B cell (primary cell): ENCODE measurements around the gene DPP10. TPM values are rescaled to one million over a fixed set of nuclear protein-coding genes. Genes with fewer than 3 reads are reported as not detected.

Experiments
- ATAC-seq: fragments of 200-7000 bp; cut with Tn5 transposase; one replicate; pipeline ENCODE4 v1.10.0; 2021; ENCODE audit warnings: low read depth, mild to moderate bottlenecking, moderate number of reproducible peaks, moderate library complexity
- CTCF ChIA-PET: fragments of 350-600 bp; sonication (Branson Sonifier 250); formaldehyde crosslinking; loops from one replicate; lab custom pipeline; 2021; ENCODE audit warnings: antibody characterized with exemption, inconsistent platforms; lab: Charles Lee
- POLR2A ChIA-PET: fragments of 350-600 bp; sonication (Branson Sonifier 250); formaldehyde crosslinking; loops from one replicate; lab custom pipeline; 2021; ENCODE audit warnings: antibody characterized with exemption; lab: Charles Lee
- DNase-seq: peaks from one replicate; pipeline ENCODE4 v3.0.0; 2013
- H2AFZ ChIP-seq: 2 replicates; pipeline ENCODE4 v1.6.1; 2012; ENCODE audit warnings: mild to moderate bottlenecking, low read depth, low read length; ENCODE audit not compliant: insufficient read depth, poor library complexity, severe bottlenecking
- H3K27ac ChIP-seq, 2 donors: 1 replicate in 1 of 2; 2 replicates in 1 of 2; pipeline ENCODE4 v1.5.1; 2012 to 2013; ENCODE audit warnings: low read length in 2 of 2, mild to moderate bottlenecking in 2 of 2, moderate library complexity in 1 of 2
- H3K27me3 ChIP-seq, 4 experiments: fragments of 200-600 bp in 1 of 4; sonication (generic) in 1 of 4; replicated peaks in 1 of 4; 1 replicate in 2 of 4; 2 replicates in 2 of 4; pipeline versions ENCODE4 v1.6.1 to v1.7.0; 2013 to 2016; ENCODE audit warnings: low read length in 3 of 4, mild to moderate bottlenecking in 2 of 4, mixed read lengths in 1 of 4, moderate library complexity in 1 of 4; ENCODE audit not compliant: insufficient read depth in 4 of 4, control insufficient read depth in 3 of 4; ENCODE audit errors: control extremely low read depth in 1 of 4
- H3K36me3 ChIP-seq, 2 experiments: replicated peaks in 1 of 2; 1 replicate in 1 of 2; 2 replicates in 1 of 2; pipeline versions ENCODE4 v1.6.1 to v1.7.1; 2013; ENCODE audit warnings: low read length in 1 of 2; ENCODE audit not compliant: insufficient read depth in 2 of 2, control insufficient read depth in 1 of 2; ENCODE audit errors: control extremely low read depth in 1 of 2, extremely low read depth in 1 of 2
- H3K4me1 ChIP-seq, 2 donors: fragments of 200-600 bp in 1 of 2; sonication (generic) in 1 of 2; 1 replicate in 1 of 2; 2 replicates in 1 of 2; pipeline versions ENCODE4 v1.5.1 to v1.6.1; 2013 to 2017; ENCODE audit warnings: low read length in 2 of 2; ENCODE audit not compliant: control insufficient read depth in 2 of 2, insufficient read depth in 2 of 2
- H3K4me2 ChIP-seq: replicated peaks from 2 replicates; pipeline ENCODE3; 2012; ENCODE audit warnings: mild to moderate bottlenecking, low read depth, low read length; ENCODE audit not compliant: poor library complexity, severe bottlenecking
- H3K4me3 ChIP-seq, 5 experiments: fragments of 200-600 bp in 1 of 5; sonication (generic) in 1 of 5; 1 replicate in 3 of 5; 2 replicates in 2 of 5; pipeline versions ENCODE4 v1.5.1 to v1.7.0; 2011 to 2016; ENCODE audit warnings: low read length in 4 of 5, mild to moderate bottlenecking in 4 of 5, low read depth in 2 of 5, control low read depth in 1 of 5, moderate library complexity in 1 of 5; ENCODE audit not compliant: insufficient read depth in 1 of 5; ENCODE audit errors: control extremely low read depth in 1 of 5, extremely low read depth in 1 of 5
- H3K79me2 ChIP-seq: fragments of 200-600 bp; sonication (generic); one replicate; pipeline ENCODE4 v1.6.0; 2016; ENCODE audit warnings: low read length; ENCODE audit not compliant: control insufficient read depth, insufficient read depth
- H3K9ac ChIP-seq: fragments of 200-600 bp; sonication (generic); 2 replicates; pipeline ENCODE4 v1.6.1; 2017; ENCODE audit warnings: mild to moderate bottlenecking, low read length, moderate library complexity
- H3K9me3 ChIP-seq, 3 donors: one replicate each; pipeline versions ENCODE4 v1.6.1 to v1.7.1; 2013; ENCODE audit warnings: low read length in 2 of 3; ENCODE audit not compliant: control insufficient read depth in 2 of 3, insufficient read depth in 1 of 3; ENCODE audit errors: control extremely low read depth in 1 of 3
- H4K20me1 ChIP-seq: 2 replicates; pipeline ENCODE4 v1.6.0; 2012; ENCODE audit warnings: mild to moderate bottlenecking, low read length; ENCODE audit not compliant: insufficient read depth, control insufficient read depth, poor library complexity, severe bottlenecking
- H3K27ac Mint-ChIP-seq: one replicate; pipeline ENCODE4 v1.8.0; 2021; ENCODE audit warnings: mixed read lengths
- H3K27me3 Mint-ChIP-seq: one replicate; pipeline ENCODE4 v1.8.0; 2021; ENCODE audit warnings: mixed read lengths
- H3K4me1 Mint-ChIP-seq: one replicate; pipeline ENCODE4 v1.8.0; 2021; ENCODE audit warnings: mixed read lengths
- H3K4me3 Mint-ChIP-seq: one replicate; pipeline ENCODE4 v1.8.0; 2021; ENCODE audit warnings: mixed read lengths
- H3K9me3 Mint-ChIP-seq: one replicate; pipeline ENCODE4 v1.8.0; 2022; ENCODE audit warnings: mixed read lengths; ENCODE audit not compliant: insufficient read depth
- EZH2 ChIP-seq: IDR thresholded peaks from 2 replicates; pipeline ENCODE4 v1.6.1; 2012; ENCODE audit warnings: borderline replicate concordance, low read depth, mild to moderate bottlenecking, moderate library complexity, low read length; ENCODE audit not compliant: insufficient read depth, poor library complexity, severe bottlenecking
- WGBS: methylation state at CpG from one replicate; pipeline ENCODE4 v1.1.5; 2013; ENCODE audit warnings: missing lambda C conversion rate; ENCODE audit not compliant: insufficient coverage; 5-methylcytosine and 5-hydroxymethylcytosine counted together
- intact Hi-C: fragments of 100-400 bp; cut with micrococcal nuclease; formaldehyde crosslinking; loops from one replicate; pipeline ENCODE4 v1.10.0; 2022
- polyA plus RNA-seq: library from polyadenylated mRNA; depleted of rRNA; stranded (reverse); fragments of >200 nt; gene quantifications from 2 replicates; pipeline ENCODE4 v1.2.3, GENCODE V29; 2012
- total RNA-seq, 2 donors: library from RNA; stranded (reverse); fragments of 120-200 nt in 1 of 2; gene quantifications; 1 replicate in 1 of 2; 2 replicates in 1 of 2; pipeline versions ENCODE4 v1.2.3 to v1.2.4, GENCODE V29; 2013 to 2022
- TF ChIP-seq, protein P1 (sequence below): fragments of 200-600 bp; IDR thresholded peaks from one replicate; pipeline ENCODE4 v1.8.0; 2022; ENCODE audit warnings: antibody characterized with exemption, mild to moderate bottlenecking

DPP10 gene
- total and polyA plus RNA-seq, 2 donors (not counting 1 experiment from before 2014, with no cell fraction given), result not detected

DNA sequence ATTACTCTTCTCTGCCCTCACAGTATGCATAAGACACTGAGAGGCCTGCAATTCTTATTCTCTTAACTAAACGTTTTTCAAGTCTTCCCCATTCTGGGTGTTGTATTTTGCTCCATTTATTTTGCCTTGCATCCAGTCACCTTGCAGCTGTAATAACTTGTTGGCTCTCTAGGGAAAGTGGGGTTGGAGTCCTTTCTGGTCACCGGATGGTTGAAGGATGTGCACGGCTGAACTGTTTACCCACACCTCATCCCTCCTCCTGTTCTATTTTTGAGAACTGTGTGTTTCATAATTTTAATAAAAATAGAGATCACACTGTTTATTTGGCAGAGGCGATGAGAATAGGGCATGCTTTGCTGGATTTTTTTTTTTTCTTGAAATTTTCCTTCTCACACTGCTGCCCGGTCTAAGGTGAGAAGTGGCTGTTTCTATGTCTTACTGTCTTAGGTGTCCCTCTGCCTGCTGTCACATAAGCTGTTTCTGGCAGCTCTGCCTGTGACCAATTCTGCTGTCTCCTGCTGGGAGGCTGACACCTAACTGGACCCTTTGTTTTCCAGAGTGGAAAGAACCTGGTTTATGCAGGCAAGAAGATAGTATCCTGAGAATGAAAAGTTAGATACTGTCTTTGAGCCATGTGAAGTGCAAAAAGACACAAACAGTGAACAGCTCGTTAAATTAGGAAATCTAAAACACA lies 342.6 kb downstream of the DPP10 start:
- Histone ChIP-seq H3K79me2 (no peaks in the 10 kb centered on the region), H3K4me3 (no peak overlapping the region), H2AFZ (no peak overlapping the region), H3K9ac (no peak overlapping the region), H3K4me2 (no peak overlapping the region), H3K36me3 (no peaks in the 10 kb centered on the region), H3K27me3 (no peaks in the 10 kb centered on the region), H3K27ac (no peak overlapping the region), H3K9me3 (peaks cover 0 to 3% (median 0%) of the 10 kb centered on the region in 3 donors), H3K4me1 (no peaks in the 10 kb centered on the region), H4K20me1 (no peaks in the 10 kb centered on the region)
- intact Hi-C loops, result no loop called here
- ChIA-PET POLR2A (no interaction called here), CTCF (no interaction called here)
- TF ChIP-seq, protein P1, sequence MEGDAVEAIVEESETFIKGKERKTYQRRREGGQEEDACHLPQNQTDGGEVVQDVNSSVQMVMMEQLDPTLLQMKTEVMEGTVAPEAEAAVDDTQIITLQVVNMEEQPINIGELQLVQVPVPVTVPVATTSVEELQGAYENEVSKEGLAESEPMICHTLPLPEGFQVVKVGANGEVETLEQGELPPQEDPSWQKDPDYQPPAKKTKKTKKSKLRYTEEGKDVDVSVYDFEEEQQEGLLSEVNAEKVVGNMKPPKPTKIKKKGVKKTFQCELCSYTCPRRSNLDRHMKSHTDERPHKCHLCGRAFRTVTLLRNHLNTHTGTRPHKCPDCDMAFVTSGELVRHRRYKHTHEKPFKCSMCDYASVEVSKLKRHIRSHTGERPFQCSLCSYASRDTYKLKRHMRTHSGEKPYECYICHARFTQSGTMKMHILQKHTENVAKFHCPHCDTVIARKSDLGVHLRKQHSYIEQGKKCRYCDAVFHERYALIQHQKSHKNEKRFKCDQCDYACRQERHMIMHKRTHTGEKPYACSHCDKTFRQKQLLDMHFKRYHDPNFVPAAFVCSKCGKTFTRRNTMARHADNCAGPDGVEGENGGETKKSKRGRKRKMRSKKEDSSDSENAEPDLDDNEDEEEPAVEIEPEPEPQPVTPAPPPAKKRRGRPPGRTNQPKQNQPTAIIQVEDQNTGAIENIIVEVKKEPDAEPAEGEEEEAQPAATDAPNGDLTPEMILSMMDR, result no peak
- no peak for TF ChIP-seq EZH2
- Mint-ChIP-seq H3K9me3 (no peaks in the 10 kb centered on the region), H3K27me3 (no peaks in the 10 kb centered on the region), H3K4me3 (no peak overlapping the region), H3K4me1 (no peaks in the 10 kb centered on the region), H3K27ac (no peak overlapping the region)
- no peak for DNase-seq
- WGBS, result 80% methylated on average over 1 of the region's 6 CpGs
- ATAC-seq, result no peak

DNA sequence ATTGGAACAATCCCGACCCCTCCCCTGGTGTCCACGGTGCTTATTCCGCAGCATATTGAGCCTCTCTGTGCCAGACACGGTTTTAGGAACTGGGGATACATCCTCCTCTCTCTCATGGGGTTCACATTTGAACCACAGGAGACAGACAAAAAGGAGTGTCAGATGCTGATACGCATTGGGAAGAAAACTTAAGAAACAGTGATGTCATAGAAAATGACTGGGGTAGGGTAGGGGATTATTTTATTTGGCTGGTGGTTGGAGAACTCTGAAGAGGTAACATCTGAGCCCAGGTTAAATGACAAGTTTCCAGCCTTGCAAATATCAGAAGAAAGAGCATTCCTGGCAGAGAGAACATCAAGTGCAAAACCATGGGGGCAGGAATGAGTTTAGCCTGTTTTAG lies 344.5 kb downstream of the DPP10 start:
- Histone ChIP-seq H3K9me3 (peaks cover 0 to 3% (median 0%) of the 10 kb centered on the region in 3 donors), H3K27me3 (no peaks in the 10 kb centered on the region), H3K4me1 (no peaks in the 10 kb centered on the region), H4K20me1 (no peaks in the 10 kb centered on the region), H3K4me2 (no peak overlapping the region), H3K79me2 (no peaks in the 10 kb centered on the region), H3K36me3 (no peaks in the 10 kb centered on the region), H3K9ac (no peak overlapping the region), H2AFZ (no peak overlapping the region), H3K27ac (no peak overlapping the region), H3K4me3 (no peak overlapping the region)
- WGBS, result 77% methylated on average over 4 of the region's 5 CpGs
- H3K27ac Mint-ChIP-seq, result no peak overlapping the region
- no peak overlapping the region for H3K4me3 Mint-ChIP-seq
- ChIA-PET POLR2A (no interaction called here), CTCF (no interaction called here)
- no peaks in the 10 kb centered on the region for H3K9me3 Mint-ChIP-seq
- intact Hi-C loops, result no loop called here
- H3K27me3 Mint-ChIP-seq, result no peaks in the 10 kb centered on the region
- no peaks in the 10 kb centered on the region for H3K4me1 Mint-ChIP-seq
- TF ChIP-seq, protein P1, result no peak
- TF ChIP-seq EZH2, result no peak
- DNase-seq, result no peak
- ATAC-seq, result no peak
